Cardiac fibroblast (primary cell): ENCODE results near the gene CDHR3.
"Not testable (repeated sequence)": the region's sequence is repeated elsewhere in the genome, so short reads cannot be mapped to it uniquely, and the experiment has no call there.

Source experiments
- DNase-seq, 2 donors: peaks; one replicate each; pipeline versions ENCODE4 v3.0.0 to v3.0.0-alpha.2; 2010; ENCODE audit warnings: low read depth in 2 of 2
- H3K4me3 ChIP-seq, 2 donors: replicated peaks in 1 of 2; 1 replicate in 1 of 2; 2 replicates in 1 of 2; pipeline ENCODE4 v1.5.1; 2011; ENCODE audit warnings: low read depth in 2 of 2, low read length in 2 of 2, mild to moderate bottlenecking in 2 of 2, moderate library complexity in 1 of 2
- TF ChIP-seq, protein P1 (sequence below): IDR thresholded peaks from one replicate; pipeline ENCODE4 v1.5.1; 2011; ENCODE audit warnings: low read depth, mild to moderate bottlenecking, low read length, inconsistent platforms

The CDHR3 gene

DNA sequence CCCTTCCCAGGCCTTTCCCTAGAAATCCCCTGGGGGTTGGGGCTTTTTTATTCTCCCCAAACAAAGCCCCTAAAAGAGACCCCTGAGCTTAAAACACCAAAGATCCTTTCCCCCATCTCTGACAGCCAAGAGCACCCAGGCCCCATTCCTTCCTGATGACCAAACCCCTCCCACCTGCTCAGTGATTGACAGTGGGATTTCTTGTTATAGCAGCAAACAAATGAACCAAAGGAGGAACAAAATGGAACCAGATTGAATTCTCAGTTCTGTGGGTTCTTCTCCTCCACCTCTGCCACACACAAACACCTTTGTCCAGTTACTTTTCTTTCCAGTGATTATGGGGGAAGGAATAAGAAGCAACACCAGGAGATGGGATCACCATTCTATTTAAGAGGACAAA lies 21.5 kb upstream of the CDHR3 start:
- no peak for DNase-seq
- TF ChIP-seq, protein P1, sequence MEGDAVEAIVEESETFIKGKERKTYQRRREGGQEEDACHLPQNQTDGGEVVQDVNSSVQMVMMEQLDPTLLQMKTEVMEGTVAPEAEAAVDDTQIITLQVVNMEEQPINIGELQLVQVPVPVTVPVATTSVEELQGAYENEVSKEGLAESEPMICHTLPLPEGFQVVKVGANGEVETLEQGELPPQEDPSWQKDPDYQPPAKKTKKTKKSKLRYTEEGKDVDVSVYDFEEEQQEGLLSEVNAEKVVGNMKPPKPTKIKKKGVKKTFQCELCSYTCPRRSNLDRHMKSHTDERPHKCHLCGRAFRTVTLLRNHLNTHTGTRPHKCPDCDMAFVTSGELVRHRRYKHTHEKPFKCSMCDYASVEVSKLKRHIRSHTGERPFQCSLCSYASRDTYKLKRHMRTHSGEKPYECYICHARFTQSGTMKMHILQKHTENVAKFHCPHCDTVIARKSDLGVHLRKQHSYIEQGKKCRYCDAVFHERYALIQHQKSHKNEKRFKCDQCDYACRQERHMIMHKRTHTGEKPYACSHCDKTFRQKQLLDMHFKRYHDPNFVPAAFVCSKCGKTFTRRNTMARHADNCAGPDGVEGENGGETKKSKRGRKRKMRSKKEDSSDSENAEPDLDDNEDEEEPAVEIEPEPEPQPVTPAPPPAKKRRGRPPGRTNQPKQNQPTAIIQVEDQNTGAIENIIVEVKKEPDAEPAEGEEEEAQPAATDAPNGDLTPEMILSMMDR: no peak
- no peak overlapping the region for H3K4me3 ChIP-seq

DNA sequence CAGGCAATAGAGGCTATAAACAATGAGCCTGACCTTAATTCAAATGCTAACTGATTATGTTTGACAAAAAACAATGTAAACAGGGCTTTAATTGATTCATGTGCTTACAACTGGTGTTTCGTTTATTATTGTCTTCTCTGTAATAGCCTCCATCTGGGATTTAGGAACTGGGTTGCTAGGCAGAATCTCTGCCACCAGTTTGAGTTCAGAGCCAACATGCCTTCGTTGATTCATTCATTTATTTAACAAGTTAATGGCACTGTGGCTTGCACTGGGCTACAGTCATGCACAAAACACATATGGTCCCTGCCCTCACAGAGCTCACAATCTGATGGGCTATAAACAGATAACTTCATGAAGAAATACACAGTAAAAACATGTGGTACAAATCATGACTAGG lies 19.6 kb upstream of the CDHR3 start:
- TF ChIP-seq, protein P1: no peak
- no peak overlapping the region for H3K4me3 ChIP-seq
- DNase-seq: no peak

DNA sequence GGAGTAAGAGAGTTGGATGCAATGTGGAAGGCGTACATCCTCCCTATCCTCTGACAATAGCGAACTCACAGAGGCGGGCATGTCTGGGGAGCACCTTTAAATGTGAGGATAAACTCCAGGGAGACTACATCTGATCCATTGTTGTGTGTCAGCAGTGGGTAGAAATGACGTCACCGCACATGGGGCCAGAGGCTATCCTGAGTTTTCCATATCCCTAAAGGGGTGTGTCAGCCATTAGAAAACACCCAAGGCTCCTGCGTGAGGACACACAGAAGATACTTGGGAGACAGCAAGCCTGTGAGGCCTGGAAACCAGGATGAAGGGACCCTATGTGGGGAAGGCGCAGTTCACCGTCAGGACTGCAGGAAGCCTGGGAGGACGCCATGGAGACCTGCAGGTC lies 17.2 kb upstream of the CDHR3 start:
- no peak overlapping the region for H3K4me3 ChIP-seq
- no peak for DNase-seq
- TF ChIP-seq, protein P1: no peak

DNA sequence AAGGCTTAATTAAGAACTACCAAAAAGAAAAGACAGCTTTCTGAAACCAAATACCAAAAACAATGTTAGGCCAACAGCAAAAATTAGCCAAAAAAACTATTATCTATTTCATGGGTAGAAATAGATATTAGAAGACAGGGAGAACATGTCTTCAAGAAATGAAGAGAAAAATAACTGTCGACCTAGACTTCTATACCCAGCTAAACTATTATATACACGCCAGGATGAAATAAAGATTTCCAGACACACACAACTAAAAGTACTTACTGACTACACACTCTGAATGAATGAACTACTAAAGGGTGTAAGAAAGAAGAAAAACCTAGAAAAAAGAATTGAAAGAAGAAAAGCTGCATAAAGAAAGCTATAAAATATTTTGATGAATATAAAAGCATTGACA lies 11.5 kb upstream of the CDHR3 start:
- TF ChIP-seq, protein P1: no peak
- no peak overlapping the region for H3K4me3 ChIP-seq
- no peak for DNase-seq

DNA sequence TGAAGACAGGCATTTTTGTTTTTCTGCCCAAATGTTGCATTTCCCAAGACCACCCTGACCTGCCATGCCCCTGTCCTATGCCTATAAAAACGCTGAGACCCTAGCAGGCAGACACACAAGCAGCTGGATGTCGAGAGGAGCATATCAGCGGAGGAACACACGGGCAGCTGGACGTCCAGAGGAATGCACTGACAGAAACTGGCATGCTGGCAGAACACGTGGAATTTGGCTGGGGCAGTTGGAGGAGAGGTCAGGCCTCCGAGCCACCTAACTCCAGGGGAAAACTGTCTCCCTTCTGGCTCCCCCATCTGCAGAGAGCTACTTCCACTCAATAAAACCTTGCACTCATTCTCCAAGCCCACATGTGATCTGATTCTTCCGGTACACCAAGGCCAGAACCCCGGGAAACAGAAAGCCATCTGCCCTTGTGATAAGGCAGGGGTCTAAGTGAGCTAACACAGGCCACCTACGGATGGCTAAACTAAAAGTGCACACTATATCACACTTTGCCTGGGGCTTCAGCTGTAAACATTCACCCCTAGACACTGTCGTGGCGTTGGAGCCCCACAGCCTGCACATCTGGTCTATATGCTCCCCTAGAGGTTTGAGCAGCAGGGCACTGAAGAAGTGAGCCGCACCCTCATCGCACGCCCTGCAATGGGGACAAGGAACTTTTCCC lies 10.0 kb upstream of the CDHR3 start:
- no peak overlapping the region for H3K4me3 ChIP-seq
- TF ChIP-seq, protein P1: no peak
- DNase-seq: no peak

DNA sequence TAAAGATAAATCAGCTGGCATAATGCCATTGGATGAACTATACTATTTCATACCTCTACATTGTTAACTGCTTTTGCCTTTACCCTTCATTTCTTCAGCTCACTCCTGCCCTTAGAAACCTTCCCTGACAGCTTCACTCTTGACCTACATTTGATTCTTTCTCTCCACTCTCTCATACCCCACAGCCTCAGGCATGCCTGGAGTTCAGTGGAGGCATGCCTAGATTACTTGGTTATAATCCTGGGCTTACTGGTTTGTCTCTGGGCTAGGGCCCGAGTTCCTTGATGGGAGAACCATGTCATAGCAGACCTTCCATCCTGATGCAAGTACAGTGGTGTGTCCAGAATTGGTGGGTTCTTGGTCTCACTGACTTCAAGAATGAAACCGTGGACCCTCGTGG lies 8.4 kb upstream of the CDHR3 start:
- TF ChIP-seq, protein P1: no peak

DNA sequence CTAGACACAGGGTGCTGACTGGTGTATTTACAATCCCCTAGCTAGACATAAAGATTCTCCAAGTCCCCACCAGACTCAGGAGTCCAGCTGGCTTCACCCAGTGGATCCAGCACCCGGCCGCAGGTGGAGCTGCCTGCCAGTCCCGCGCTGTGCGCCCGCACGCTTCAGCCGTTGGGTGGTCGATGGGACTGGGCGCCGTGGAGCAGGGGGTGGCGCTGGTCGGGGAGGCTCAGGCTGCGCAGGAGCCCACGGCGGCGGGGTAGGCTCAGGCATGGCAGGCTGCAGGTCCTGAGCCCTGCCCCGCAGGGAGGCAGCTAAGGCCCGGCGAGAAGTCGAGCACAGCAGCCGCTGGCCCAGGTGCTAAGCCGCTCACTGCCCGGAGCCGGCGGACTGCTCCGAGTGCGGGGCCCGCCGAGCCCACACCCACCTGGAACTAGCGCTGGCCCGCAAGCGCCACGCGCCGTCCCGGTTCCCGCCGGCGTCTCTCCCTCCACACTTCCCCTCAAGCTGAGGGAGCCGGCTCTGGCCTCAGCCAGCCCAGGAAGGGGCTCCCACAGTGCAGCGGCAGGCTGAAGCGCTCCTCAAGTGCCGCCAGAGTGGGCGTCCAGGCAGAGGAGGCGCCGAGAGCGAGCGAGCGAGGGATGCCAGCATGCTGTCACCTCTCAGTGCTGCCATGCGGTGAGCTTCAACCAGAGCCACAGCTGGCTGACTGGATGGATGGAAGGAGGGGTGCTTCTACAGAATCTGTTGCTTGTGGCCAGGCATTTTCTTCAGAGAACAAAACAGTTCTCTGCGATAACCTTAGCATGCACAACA lies 7.2 kb upstream of the CDHR3 start:
- not testable (repeated sequence) for H3K4me3 ChIP-seq, DNase-seq

More for the DNA sequence above, 8.4 kb upstream of the CDHR3 start:
- DNase-seq: no peak
- no peak overlapping the region for H3K4me3 ChIP-seq
